AG04449 (cell line): ENCODE data around the gene GPR137.

Source experiments
- CTCF ChIA-PET: fragments of 350-600 bp; formaldehyde crosslinking; extraction: SDS; loops from one replicate; lab custom pipeline; 2021; ENCODE audit warnings: antibody characterized with exemption; lab: Yijun Ruan, JAX
- POLR2A ChIA-PET: fragments of 400-600, 350-600 bp; formaldehyde crosslinking; extraction: SDS; loops from one replicate; lab custom pipeline; 2020; ENCODE audit warnings: antibody characterized with exemption, inconsistent platforms; lab: Yijun Ruan, JAX
- DNase-seq: peaks from one replicate; pipeline ENCODE4 v3.0.0-alpha.2; 2010; ENCODE audit warnings: low read depth, low spot score
- H3K4me3 ChIP-seq: 2 replicates; pipeline ENCODE4 v1.5.1; 2011; ENCODE audit warnings: low read depth, mild to moderate bottlenecking, control low read depth, low read length
- CTCF ChIP-seq: IDR thresholded peaks from one replicate; pipeline ENCODE4 v1.5.1; 2011; ENCODE audit warnings: mild to moderate bottlenecking, moderate library complexity, low read length, control low read depth, inconsistent platforms; ENCODE audit not compliant: insufficient read depth; ENCODE audit errors: missing control alignments

GPR137 gene

GRCh38 chr11:64338716-64339115, 53.1 kb downstream of the GPR137 start:
- no peak for DNase-seq
- CTCF ChIA-PET: interaction anchor here (1.5 to 21.8 kb wide), 4 partner anchors 12 to 38 kb away, joined by 4 to 414 read pairs (median 14); partner anchors contain the start of genes PRDX5, RPS6KA4 and TRMT112
- POLR2A ChIA-PET: no interaction called here
- no peak overlapping the region for H3K4me3 ChIP-seq
- no peak for TF ChIP-seq CTCF
